Endothelial cell of umbilical vein (primary cell): Measurements from ENCODE around the gene AP1M1. TPM values are rescaled to one million over a fixed set of nuclear protein-coding genes. Genes with fewer than 3 reads are reported as not detected.

Experiments used
- BruUV-seq: library from RNA; stranded (reverse); fragments of 400-500 nt; replicated peaks from 2 replicates; lab custom pipeline; 2021; lab: Mats Ljungman, UMichigan
- CTCF ChIA-PET: fragments of 300-600, 350-600 bp; sonication (Branson Sonifier 250); formaldehyde crosslinking; loops from one replicate; lab custom pipeline; 2021; ENCODE audit warnings: antibody characterized with exemption, inconsistent platforms; lab: Charles Lee
- POLR2A ChIA-PET: fragments of 300-600, 350-600 bp; sonication (Branson Sonifier 250); formaldehyde crosslinking; loops from one replicate; lab custom pipeline; 2021; ENCODE audit warnings: antibody characterized with exemption, inconsistent platforms; lab: Charles Lee
- DNase-seq: peaks from one replicate; pipeline ENCODE4 v3.0.0-alpha.2; 2011; ENCODE audit warnings: low read depth, low spot score
- FAIRE-seq: peaks from 2 replicates; lab custom pipeline; 2011; peaks lifted over from hg19 to GRCh38; lab: Jason Lieb, UNC
- H2AFZ ChIP-seq: 2 replicates; pipeline ENCODE4 v1.6.0; 2012; ENCODE audit warnings: low read depth, low read length, control low read depth, inconsistent platforms
- H3K27ac ChIP-seq: 2 replicates; pipeline ENCODE4 v1.5.1; 2011; ENCODE audit warnings: low read depth, mild to moderate bottlenecking, control low read depth, low read length, moderate library complexity; ENCODE audit not compliant: insufficient read depth
- H3K27me3 ChIP-seq, 2 experiments: 2 replicates each; pipeline versions ENCODE4 v1.6.0 to v1.6.1; 2011; ENCODE audit warnings: low read length in 2 of 2, mixed read lengths in 1 of 2; ENCODE audit not compliant: control insufficient read depth in 2 of 2, insufficient read depth in 2 of 2
- H3K36me3 ChIP-seq, 2 experiments: 2 replicates in 1 of 2; 3 replicates in 1 of 2; pipeline ENCODE4 v1.5.1; 2011; ENCODE audit warnings: low read length in 2 of 2, mild to moderate bottlenecking in 1 of 2, moderate library complexity in 1 of 2; ENCODE audit not compliant: control insufficient read depth in 2 of 2, insufficient read depth in 2 of 2; ENCODE audit errors: extremely low read depth in 1 of 2
- H3K4me1 ChIP-seq: 3 replicates; pipeline ENCODE4 v1.5.1; 2011; ENCODE audit warnings: mild to moderate bottlenecking, low read length; ENCODE audit not compliant: control insufficient read depth, insufficient read depth; ENCODE audit errors: extremely low read depth
- H3K4me2 ChIP-seq: 2 replicates; pipeline ENCODE4 v1.6.1; 2011; ENCODE audit warnings: low read length, control low read depth, mixed read lengths; ENCODE audit not compliant: insufficient read depth
- H3K4me3 ChIP-seq, 3 experiments: fragments of 200-600 bp in 1 of 3; sonication (generic), shearing (Covaris generic) in 1 of 3; replicated peaks in 1 of 3; 2 replicates each; pipeline ENCODE4 v1.5.1; 2011 to 2016; ENCODE audit warnings: control low read depth in 3 of 3, low read length in 3 of 3, mild to moderate bottlenecking in 2 of 3, inconsistent platforms in 1 of 3, low read depth in 1 of 3, moderate library complexity in 1 of 3; ENCODE audit not compliant: insufficient read depth in 1 of 3
- H3K79me2 ChIP-seq: 2 replicates; pipeline ENCODE4 v1.6.0; 2012; ENCODE audit warnings: low read length, inconsistent platforms; ENCODE audit not compliant: control insufficient read depth, insufficient read depth
- H3K9ac ChIP-seq: replicated peaks from 2 replicates; pipeline ENCODE3; 2011; ENCODE audit warnings: low read length, control low read depth; ENCODE audit not compliant: insufficient read depth; ENCODE audit errors: extremely low read depth
- H3K9me1 ChIP-seq: replicated peaks from 3 replicates; pipeline ENCODE4 v1.6.0; 2011; ENCODE audit warnings: mild to moderate bottlenecking, low read length; ENCODE audit not compliant: control insufficient read depth, insufficient read depth; ENCODE audit errors: extremely low read depth
- H3K9me3 ChIP-seq: replicated peaks from 2 replicates; pipeline ENCODE4 v1.5.1; 2012; ENCODE audit warnings: low read length, inconsistent platforms; ENCODE audit not compliant: control insufficient read depth, insufficient read depth
- H4K20me1 ChIP-seq: replicated peaks from 2 replicates; pipeline ENCODE3; 2011; ENCODE audit warnings: mild to moderate bottlenecking, low read length; ENCODE audit not compliant: control insufficient read depth, insufficient read depth; ENCODE audit errors: extremely low read depth
- CTCF ChIP-seq, 2 donors: IDR thresholded peaks; 1 replicate in 1 of 2; 2 replicates in 1 of 2; pipeline ENCODE4 v1.5.1; 2011; ENCODE audit warnings: low read length in 2 of 2, mild to moderate bottlenecking in 2 of 2, moderate library complexity in 2 of 2, control low read depth in 1 of 2, inconsistent platforms in 1 of 2, low read depth in 1 of 2; ENCODE audit not compliant: insufficient read depth in 1 of 2; ENCODE audit errors: extremely low read depth in 1 of 2
- EZH2 ChIP-seq: IDR thresholded peaks from 2 replicates; pipeline ENCODE4 v1.6.1; 2012; ENCODE audit warnings: borderline replicate concordance, low read depth, mild to moderate bottlenecking, moderate library complexity, low read length, inconsistent platforms; ENCODE audit not compliant: severe bottlenecking
- FOS ChIP-seq: IDR thresholded peaks from 2 replicates; pipeline ENCODE4 v1.6.1; 2011; ENCODE audit warnings: mild to moderate bottlenecking, low read length, moderate library complexity, borderline replicate concordance; ENCODE audit not compliant: insufficient read depth
- GATA2 ChIP-seq: IDR thresholded peaks from 2 replicates; pipeline ENCODE4 v1.7.0; 2011; ENCODE audit warnings: low read depth, mild to moderate bottlenecking, moderate library complexity, mixed read lengths, low read length; ENCODE audit not compliant: insufficient read length, insufficient read depth
- JUN ChIP-seq: IDR thresholded peaks from 2 replicates; pipeline ENCODE4 v1.6.1; 2011; ENCODE audit warnings: borderline replicate concordance, low read depth; ENCODE audit not compliant: insufficient read length, insufficient read depth
- MAX ChIP-seq: IDR thresholded peaks from 2 replicates; pipeline ENCODE4 v1.6.1; 2011; ENCODE audit not compliant: insufficient read depth, insufficient read length
- MYC ChIP-seq: IDR thresholded peaks from one replicate; pipeline ENCODE4 v1.6.1; 2011; ENCODE audit warnings: mild to moderate bottlenecking, low read depth, low read length
- POLR2A ChIP-seq: IDR thresholded peaks from 2 replicates; pipeline ENCODE4 v1.6.1; 2012; ENCODE audit warnings: low read depth, mild to moderate bottlenecking, control low read depth, low read length
- POLR2AphosphoS5 ChIP-seq: IDR thresholded peaks from 2 replicates; pipeline ENCODE4 v1.6.1; 2012; ENCODE audit warnings: low read depth, mild to moderate bottlenecking, control low read depth, low read length, moderate library complexity; ENCODE audit not compliant: insufficient read depth
- dilution Hi-C: fragments of 300-500 bp; cut with MboI; formaldehyde crosslinking; loops from one replicate; pipeline ENCODE4 v1.15.0; 2019; ENCODE audit warnings: low sequenced_read_pairs; ENCODE audit not compliant: extremely low pct_ligation_motif_present
- intact Hi-C: fragments of 100-400 bp; cut with micrococcal nuclease; formaldehyde crosslinking; loops from one replicate; pipeline ENCODE4 v1.10.0; 2022
- polyA plus RNA-seq, 4 experiments: library from polyadenylated mRNA; depleted of rRNA in 3 of 4; stranded (reverse) in 3 of 4; unstranded in 1 of 4; fragments of >200 nt; gene quantifications; 2 replicates each; pipeline versions ENCODE4 v1.2.1 to v1.2.3, GENCODE V29; 2011 to 2012; ENCODE audit warnings: missing spikeins in 1 of 4
- total RNA-seq: library from RNA; stranded (reverse); gene quantifications from 2 replicates; pipeline ENCODE4 v1.2.3, GENCODE V29; 2021

The AP1M1 gene
- total and polyA plus RNA-seq, 2 donors (not counting 3 experiments of a cell fraction or from before 2014, with no cell fraction given): 99.3 to 129 TPM

- CTCF ChIA-PET: no interaction called here
- no peaks in the 10 kb centered on the region for H3K9me3 ChIP-seq
- POLR2A ChIA-PET: no interaction called here
- no peaks in the 10 kb centered on the region for H3K9me1 ChIP-seq
- peaks cover 26% of the 10 kb centered on the region for H3K79me2 ChIP-seq
- H3K27ac ChIP-seq: no peak overlapping the region
- TF ChIP-seq POLR2AphosphoS5 (no peak), POLR2A (no peak), EZH2 (no peak), FOS (no peak), GATA2 (no peak), JUN (no peak), CTCF (IDR thresholded peaks at IDR 0.05; ENCODE audit: extremely low read depth in 1 of 2, insufficient read depth in 1 of 2, low read depth in 1 of 2, low read length in 2 of 2) (no peak), MYC (no peak), MAX (no peak)
- no peaks in the 10 kb centered on the region for H4K20me1 ChIP-seq
- DNase-seq: no peak
- intact Hi-C loops (no loop called here), dilution Hi-C loops (no loop called here)
- FAIRE-seq: no peak
- no peak overlapping the region for H2AFZ ChIP-seq
- peaks cover 2 to 35% of the 10 kb centered on the region in 2 experiments for H3K36me3 ChIP-seq
- no TSS peak for BruUV-seq
- no peak overlapping the region for H3K4me2 ChIP-seq
- H3K9ac ChIP-seq: no peak overlapping the region
- H3K27me3 ChIP-seq: no peaks in the 10 kb centered on the region
- H3K4me3 ChIP-seq: no peak overlapping the region
- peaks cover 6% of the 10 kb centered on the region for H3K4me1 ChIP-seq
Observed at GRCh38 chr19:16190198-16190597, 7.5 kb upstream of the AP1M1 start.
